Activated CD4-positive, alpha-beta T cell treated with anti-CD3 and anti-CD28 coated beads for 48 hours (primary cell): ENCODE measurements around the gene PNLDC1.
"Not testable (repeated sequence)": the region's sequence is repeated elsewhere in the genome, so short reads cannot be mapped to it uniquely, and the experiment has no call there.

ENCODE experiments used
- DNase-seq: peaks from one replicate; pipeline ENCODE4 v3.0.0-alpha.2; 2020

The PNLDC1 gene

GRCh38 chr6:159819932-159820640 lies 20.0 kb downstream of the PNLDC1 start:
- peak; percentile 50 for DNase-seq

GRCh38 chr6:159821122-159821521 lies 21.0 kb downstream of the PNLDC1 start:
- no peak for DNase-seq

GRCh38 chr6:159821726-159822125 lies 21.6 kb downstream of the PNLDC1 start:
- DNase-seq, result no peak

GRCh38 chr6:159823953-159824352 lies 23.9 kb downstream of the PNLDC1 start:
- DNase-seq, result no peak

GRCh38 chr6:159824690-159825089 lies 24.6 kb downstream of the PNLDC1 start:
- not testable (repeated sequence) for DNase-seq

- no peak for DNase-seq
Observed at GRCh38 chr6:159826004-159826403, 25.9 kb downstream of the PNLDC1 start.

GRCh38 chr6:159826968-159827647 lies 27.0 kb downstream of the PNLDC1 start:
- DNase-seq, result no peak

GRCh38 chr6:159828074-159828473 lies 28.0 kb downstream of the PNLDC1 start:
- DNase-seq, result no peak

GRCh38 chr6:159829526-159829925 lies 29.4 kb downstream of the PNLDC1 start:
- no peak for DNase-seq

GRCh38 chr6:159830501-159831372 lies 30.7 kb downstream of the PNLDC1 start:
- no peak for DNase-seq

GRCh38 chr6:159831373-159831679 lies 31.2 kb downstream of the PNLDC1 start:
- DNase-seq, result no peak

- no peak for DNase-seq
Observed at GRCh38 chr6:159832946-159833345, 32.9 kb downstream of the PNLDC1 start.

- no peak for DNase-seq
Observed at GRCh38 chr6:159833556-159833955, 33.5 kb downstream of the PNLDC1 start.

- no peak for DNase-seq
Observed at GRCh38 chr6:159833997-159834603, 34.0 kb downstream of the PNLDC1 start.

- DNase-seq, result no peak
Observed at GRCh38 chr6:159836718-159837490, 36.8 kb downstream of the PNLDC1 start.

- DNase-seq, result no peak
Observed at GRCh38 chr6:159837511-159837910, 37.4 kb downstream of the PNLDC1 start.

GRCh38 chr6:159838020-159838744 lies 38.1 kb downstream of the PNLDC1 start:
- DNase-seq, result no peak

GRCh38 chr6:159842035-159842434 lies 42.0 kb downstream of the PNLDC1 start:
- no peak for DNase-seq

- no peak for DNase-seq
Observed at GRCh38 chr6:159844737-159845645, 44.9 kb downstream of the PNLDC1 start.

- DNase-seq, result not testable (repeated sequence)
Observed at GRCh38 chr6:159848552-159848951, 48.5 kb downstream of the PNLDC1 start.

- DNase-seq, result not testable (repeated sequence)
Observed at GRCh38 chr6:159849851-159850250, 49.8 kb downstream of the PNLDC1 start.
